C4-2B (cell line): ENCODE data around the gene TUBB2B.

ENCODE experiments used
- H3K27ac ChIP-seq: fragments of 450-650 bp; 2 replicates; pipeline ENCODE4 v1.5.1; 2017
- CTCF ChIP-seq: fragments of 450-650 bp; conservative IDR thresholded peaks from 2 replicates; pipeline ENCODE4 v1.5.1; 2017; ENCODE audit warnings: mild to moderate bottlenecking
- ZFX ChIP-seq: fragments of 450-650 bp; IDR thresholded peaks from 2 replicates; pipeline ENCODE4 v1.6.1; 2017

The TUBB2B gene

GRCh38 chr6:3176562-3177355 lies 50.7 kb downstream of the TUBB2B start:
- no peak overlapping the region for H3K27ac ChIP-seq
- no peak for TF ChIP-seq ZFX
- no peak for TF ChIP-seq CTCF

GRCh38 chr6:3175715-3176402 lies 51.6 kb downstream of the TUBB2B start:
- TF ChIP-seq CTCF (no peak), ZFX (no peak)
- H3K27ac ChIP-seq, result no peak overlapping the region
